Measurements from ENCODE around the gene NRROS.

Gene NRROS

DNA sequence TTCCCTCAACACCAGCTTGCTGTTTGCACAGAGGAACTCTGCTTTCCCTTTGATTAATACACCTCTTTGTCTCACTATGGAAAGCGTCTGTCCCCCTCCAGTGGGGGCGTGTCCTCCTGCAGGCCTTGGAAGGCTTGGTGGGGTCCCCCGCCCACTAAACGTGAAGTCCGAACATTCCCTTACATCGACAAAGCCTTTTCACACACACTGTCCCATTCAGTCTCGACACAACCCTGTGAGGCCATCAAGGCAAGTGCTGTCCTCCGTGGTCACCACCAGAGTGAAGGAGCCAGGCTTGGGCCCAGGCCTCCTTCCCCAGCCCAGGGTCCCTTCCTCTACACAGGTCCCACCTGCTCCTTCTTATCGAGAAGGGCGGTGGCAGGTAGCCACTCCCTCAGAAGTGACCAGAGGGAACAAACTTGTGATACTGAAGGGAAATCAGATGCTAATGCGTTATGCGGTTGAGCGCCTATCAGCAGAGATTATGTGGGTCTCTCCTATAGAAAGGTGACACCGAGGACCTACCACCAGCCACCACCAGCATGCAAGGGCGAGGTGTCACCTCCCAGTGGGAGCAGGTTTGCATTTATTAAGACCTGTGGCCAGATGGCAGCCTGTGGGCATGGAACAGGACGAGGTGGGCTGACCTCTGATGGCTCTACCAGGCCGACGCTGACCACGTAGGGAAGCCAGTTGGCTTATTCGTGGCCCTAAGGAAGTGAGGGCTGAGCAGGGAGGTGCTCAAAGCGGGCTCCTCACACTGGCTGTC lies 6.6 kb downstream of the NRROS start:
- no peak for DNase-seq (ENCODE audit: low read depth in 2 of 2, low spot score in 1 of 2)

DNA sequence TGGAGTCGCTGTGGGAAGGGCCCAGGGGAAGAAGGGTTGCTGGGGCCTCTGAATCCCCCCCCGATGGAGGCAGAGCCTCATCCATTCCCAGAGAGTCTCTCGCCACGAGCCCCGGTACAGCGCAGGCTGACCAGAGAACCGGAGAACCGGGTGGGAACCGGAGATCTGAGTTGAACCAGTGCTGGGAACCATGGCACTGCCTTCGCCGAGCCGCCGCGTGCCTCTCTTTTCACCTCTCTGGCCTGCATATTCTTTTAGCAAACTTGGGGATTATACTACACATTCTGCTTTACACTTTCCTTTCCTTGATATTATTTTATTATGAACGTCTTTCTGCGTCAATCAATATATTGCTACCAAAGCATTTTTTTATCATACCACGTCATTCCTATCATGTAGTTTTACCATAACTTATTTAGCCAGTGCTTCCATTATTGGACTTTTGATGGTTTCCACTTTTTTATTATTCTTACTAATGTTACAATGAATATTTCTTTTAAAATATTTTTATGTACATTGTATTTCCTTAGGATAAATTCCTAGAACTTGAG lies 7.2 kb downstream of the NRROS start:
- no peak for DNase-seq (ENCODE audit: low read depth in 2 of 2, low spot score in 1 of 2)

DNA sequence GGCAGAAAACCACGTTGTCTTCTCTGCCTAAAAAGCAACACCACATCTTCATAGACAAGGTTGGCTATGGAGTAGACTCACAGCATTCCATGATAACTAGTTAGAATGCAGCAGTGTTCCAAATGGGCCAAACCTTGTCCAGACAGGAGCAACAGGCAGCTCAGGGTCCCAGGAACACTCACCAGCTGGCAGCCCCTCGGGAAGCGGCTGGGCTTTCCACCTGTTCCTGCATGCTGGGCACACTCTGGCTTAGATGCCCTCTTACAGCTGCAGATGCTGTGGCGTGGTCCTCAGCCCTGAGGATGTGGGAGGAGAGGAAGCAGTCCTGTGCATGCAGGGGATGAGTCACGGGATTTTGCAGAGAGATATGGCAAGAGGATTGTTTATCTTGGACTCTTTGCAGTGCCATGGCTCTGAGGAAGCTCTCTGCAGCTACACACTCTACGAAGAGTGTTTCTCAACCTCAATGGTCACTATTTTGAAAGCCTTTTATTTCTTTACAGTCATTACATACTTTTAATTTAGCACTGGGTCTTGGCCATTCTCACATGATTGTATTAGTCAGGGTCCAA lies 11.3 kb downstream of the NRROS start:
- DNase-seq (ENCODE audit: low read depth in 2 of 2, low spot score in 1 of 2), result no peak

DNA sequence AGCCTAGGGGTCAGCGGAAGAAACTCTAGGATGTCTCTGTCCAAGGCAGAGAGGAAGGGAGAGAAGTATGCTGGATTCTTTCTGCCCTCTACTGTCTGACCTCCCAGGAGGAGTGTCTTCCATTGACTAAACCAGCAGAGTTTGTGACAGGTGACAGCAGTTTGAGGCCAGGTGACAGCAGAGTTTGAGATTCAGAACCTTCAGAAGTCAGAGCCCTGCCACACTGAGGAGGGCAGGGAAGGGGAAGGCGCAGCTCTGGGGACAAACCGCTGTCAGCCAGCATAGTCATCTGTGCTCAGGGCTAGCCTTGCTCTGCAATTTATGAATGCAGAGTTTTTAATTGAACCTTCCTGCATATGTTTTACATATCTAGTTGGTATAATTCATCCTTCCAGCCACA lies 12.3 kb downstream of the NRROS start:
- DNase-seq (ENCODE audit: low read depth in 2 of 2, low spot score in 1 of 2), result no peak

DNA sequence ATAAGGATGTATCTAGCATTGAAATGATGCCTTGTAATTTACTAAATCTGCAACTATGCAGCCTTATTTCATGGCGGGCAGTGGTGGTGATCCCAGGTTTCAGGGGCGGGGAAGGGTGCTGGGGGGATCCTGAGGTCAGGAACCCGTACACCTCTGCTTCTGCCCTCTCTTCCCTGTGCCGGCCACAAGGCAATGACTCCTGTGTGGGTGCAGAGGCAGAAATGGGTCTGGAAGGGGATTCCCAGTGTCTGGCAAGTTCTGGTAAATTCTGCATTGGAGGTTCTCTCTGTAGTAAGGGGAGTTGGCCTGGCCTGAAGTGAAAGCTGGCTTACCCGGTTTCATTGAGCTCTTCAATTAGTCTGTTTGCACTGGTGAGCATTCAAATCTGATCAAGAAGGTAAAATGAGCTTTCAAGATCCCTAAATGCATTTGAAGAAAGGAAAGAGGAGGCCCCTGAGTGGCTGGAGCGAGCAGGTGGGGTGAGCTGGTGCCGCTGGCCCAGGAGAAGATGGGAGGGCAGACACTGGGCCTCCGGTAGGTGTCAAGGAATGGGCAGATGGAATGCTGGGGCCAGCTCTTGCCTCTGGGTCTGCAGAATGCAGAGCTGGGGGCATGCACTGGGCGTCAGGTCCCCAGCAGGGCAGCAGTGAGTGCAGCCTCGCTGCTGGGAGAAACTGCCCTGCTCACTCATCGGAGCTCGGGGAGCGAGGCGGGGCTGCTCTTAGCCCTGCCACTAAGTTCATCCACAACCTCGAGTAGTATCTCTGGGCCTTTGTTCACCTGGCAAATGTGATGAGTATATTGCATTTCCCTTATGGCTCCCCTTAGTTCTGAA lies 13.7 kb downstream of the NRROS start:
- DNase-seq (ENCODE audit: low read depth in 2 of 2, low spot score in 1 of 2), result no peak

DNA sequence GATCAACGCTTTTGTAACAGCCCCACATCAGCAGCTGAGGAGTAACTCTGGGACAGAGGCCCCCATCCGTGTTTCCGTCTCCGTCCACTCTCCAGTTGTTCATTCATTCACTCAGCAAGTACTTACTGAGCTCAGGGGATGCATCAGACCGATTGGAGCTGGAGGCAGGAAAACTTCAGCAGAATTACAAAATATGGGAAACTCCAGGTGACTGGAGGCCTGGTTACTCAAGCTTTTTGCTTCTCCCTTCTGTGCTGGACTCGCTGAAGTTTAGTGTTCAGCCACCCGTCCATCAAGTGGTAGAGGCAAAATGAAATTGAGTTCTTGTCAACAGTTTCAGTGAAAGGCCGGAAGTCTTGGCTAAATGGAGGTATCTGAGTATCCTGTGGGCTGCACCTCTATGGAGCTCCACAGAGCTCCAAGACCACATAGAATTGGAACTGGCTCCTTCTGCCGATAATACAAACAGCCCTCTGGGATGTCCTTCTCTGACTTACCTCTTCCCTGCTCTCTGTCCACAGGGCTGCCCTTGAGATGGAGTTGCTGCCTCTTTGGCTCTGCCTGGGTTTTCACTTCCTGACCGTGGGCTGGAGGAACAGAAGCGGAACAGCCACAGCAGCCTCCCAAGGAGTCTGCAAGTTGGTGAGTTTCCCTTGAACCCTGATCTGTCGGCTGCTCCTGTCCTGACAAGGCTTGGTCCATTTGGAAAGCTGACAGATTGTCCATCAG lies 14.7 kb downstream of the NRROS start:
- DNase-seq (ENCODE audit: low read depth in 2 of 2, low spot score in 1 of 2), result no peak

DNA sequence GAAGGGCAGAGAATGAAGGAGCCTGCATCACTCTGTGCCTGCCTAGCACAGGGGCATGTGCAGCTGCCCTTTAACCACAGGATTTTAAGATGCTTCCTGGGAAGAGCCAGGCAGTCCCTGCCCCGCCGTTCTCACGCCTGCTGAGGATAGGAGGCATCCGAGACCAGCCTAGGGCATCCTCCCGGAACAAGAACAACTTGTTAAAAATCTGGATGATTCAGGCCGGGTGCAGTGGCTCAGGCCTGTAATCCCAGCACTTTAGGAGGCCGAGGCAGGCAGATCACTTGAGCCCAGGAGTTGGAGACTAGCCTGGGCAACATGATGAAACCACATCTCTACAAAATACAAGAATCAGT lies 15.2 kb downstream of the NRROS start:
- DNase-seq (ENCODE audit: low read depth in 2 of 2, low spot score in 1 of 2), result no peak

DNA sequence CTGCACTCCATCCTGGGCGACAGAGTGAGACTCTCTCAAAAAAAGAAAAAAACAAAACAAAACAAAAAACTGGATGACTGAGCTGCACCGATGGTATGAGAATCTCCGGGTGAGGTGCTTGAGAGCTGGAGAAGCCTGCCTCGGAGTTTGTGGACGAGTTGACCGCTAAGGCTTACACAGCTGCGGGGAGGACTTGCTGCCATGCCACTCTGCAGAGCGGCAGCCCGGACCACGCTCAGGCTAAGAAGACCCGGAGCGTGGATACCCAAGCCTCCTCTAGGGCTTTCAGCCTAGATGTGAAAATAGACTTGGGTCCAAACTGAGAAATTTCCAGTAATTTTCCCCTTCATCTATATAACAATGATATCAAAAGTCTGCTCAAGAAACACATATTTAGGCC lies 16.0 kb downstream of the NRROS start:
- DNase-seq (ENCODE audit: low read depth in 2 of 2, low spot score in 1 of 2), result no peak

DNA sequence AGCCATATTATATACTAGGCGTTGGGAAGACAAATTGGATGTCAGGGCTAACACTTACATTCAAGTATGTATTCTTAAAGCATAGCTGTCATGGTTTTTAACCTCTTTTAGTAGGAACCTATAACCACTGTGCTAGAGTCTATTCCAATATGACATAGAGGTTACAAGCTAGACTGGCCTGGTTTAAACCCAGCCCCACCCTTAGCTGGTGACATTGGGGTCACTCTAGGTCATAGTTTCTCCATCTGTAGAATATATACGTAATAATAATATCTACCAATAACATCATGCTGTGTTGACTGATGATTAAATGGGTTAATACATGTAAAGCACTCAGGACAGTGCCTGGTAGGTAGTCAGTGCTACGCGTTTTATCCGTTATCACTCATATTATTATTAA lies 16.7 kb downstream of the NRROS start:
- no peak for DNase-seq (ENCODE audit: low read depth in 2 of 2, low spot score in 1 of 2)

DNA sequence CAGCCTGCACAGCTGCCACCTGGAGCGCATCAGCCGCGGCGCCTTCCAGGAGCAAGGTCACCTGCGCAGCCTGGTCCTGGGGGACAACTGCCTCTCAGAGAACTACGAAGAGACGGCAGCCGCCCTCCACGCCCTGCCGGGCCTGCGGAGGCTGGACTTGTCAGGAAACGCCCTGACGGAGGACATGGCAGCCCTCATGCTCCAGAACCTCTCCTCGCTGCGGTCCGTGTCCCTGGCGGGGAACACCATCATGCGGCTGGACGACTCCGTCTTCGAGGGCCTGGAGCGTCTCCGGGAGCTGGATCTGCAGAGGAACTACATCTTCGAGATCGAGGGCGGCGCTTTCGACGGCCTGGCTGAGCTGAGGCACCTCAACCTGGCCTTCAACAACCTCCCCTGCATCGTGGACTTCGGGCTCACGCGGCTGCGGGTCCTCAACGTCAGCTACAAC lies 20.4 kb downstream of the NRROS start:
- DNase-seq (ENCODE audit: low read depth in 2 of 2, low spot score in 1 of 2), result no peak

DNA sequence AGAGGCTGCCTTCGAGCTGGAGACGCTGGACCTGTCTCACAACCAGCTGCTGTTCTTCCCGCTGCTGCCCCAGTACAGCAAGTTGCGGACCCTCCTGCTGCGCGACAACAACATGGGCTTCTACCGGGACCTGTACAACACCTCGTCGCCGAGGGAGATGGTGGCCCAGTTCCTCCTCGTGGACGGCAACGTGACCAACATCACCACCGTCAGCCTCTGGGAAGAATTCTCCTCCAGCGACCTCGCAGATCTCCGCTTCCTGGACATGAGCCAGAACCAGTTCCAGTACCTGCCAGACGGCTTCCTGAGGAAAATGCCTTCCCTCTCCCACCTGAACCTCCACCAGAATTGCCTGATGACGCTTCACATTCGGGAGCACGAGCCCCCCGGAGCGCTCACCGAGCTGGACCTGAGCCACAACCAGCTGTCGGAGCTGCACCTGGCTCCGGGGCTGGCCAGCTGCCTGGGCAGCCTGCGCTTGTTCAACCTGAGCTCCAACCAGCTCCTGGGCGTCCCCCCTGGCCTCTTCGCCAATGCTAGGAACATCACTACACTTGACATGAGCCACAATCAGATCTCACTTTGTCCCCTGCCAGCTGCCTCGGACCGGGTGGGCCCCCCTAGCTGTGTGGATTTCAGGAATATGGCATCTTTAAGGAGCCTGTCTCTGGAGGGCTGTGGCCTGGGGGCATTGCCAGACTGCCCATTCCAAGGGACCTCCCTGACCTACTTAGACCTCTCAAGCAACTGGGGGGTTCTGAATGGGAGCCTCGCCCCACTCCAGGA lies 21.1 kb downstream of the NRROS start:
- DNase-seq (ENCODE audit: low read depth in 2 of 2, low spot score in 1 of 2), result no peak

DNA sequence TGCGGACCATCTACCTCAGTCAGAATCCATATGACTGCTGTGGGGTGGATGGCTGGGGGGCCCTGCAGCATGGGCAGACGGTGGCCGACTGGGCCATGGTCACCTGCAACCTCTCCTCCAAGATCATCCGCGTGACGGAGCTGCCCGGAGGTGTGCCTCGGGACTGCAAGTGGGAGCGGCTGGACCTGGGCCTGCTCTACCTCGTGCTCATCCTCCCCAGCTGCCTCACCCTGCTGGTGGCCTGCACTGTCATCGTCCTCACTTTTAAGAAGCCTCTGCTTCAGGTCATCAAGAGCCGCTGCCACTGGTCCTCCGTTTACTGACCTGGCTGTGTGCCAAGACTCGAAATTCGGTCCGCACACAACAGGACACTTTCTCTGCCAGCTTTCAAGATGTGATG lies 21.9 kb downstream of the NRROS start:
- DNase-seq (ENCODE audit: low read depth in 2 of 2, low spot score in 1 of 2), result no peak

DNA sequence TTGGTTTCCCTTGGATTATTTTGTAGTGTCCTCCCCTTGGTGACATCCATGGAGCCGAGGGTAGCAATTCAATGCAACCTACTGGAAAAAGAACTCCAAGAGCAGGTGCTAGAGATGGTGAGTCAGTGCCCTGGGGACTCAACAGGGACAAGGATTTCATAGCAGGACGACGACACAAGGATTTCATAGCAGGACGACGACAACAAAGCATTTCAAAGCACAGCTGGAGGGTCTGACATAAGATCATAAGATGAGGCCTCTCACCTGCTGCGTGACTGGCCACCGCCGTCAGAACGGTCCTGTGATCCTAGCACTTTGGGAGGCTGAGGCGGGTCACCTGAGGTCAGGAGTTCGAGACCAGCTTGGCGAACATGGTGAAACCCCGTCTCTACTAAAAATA lies 22.5 kb downstream of the NRROS start:
- no peak for DNase-seq (ENCODE audit: low read depth in 2 of 2, low spot score in 1 of 2)

DNA sequence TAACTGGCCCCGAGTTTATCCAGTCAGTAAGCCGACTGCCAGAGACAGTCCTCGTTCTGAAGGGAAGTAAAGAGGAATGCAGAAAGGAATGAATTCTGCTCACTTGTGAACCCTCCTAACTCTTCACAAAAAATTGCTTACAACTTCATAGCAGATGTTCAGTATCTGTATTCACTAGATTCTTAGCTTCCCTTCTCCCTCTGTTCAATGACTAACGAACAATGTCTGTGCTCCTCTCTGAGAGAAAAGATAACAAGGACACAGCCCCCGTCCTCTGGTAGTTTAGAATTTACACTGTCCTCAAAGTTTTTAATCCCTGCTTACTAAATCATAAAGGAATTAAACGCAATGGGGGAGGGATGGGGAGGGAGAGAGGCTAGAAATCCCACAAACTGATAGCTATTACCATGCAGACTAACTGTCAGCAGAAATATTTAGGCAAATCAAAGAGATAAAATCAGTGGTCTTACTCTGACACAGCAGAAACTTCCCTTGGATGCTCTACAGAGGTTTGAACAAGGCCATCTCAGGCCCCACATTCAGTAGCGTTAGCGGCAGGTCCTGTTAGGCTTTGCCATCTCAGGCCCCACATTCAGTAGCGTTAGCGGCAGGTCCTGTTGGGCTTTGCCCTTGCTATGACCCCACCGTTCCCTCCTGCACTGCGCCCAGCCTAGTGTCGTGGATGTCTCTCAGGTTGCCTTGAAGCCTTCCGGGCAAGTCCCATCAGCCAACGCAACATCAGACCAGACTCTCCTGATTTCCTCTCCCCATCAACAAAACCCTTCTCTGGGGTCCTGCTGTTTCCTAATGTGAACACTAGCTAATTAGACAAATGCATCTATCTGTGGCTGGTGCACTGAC lies 23.4 kb downstream of the NRROS start:
- no peak for DNase-seq (ENCODE audit: low read depth in 2 of 2, low spot score in 1 of 2)

DNA sequence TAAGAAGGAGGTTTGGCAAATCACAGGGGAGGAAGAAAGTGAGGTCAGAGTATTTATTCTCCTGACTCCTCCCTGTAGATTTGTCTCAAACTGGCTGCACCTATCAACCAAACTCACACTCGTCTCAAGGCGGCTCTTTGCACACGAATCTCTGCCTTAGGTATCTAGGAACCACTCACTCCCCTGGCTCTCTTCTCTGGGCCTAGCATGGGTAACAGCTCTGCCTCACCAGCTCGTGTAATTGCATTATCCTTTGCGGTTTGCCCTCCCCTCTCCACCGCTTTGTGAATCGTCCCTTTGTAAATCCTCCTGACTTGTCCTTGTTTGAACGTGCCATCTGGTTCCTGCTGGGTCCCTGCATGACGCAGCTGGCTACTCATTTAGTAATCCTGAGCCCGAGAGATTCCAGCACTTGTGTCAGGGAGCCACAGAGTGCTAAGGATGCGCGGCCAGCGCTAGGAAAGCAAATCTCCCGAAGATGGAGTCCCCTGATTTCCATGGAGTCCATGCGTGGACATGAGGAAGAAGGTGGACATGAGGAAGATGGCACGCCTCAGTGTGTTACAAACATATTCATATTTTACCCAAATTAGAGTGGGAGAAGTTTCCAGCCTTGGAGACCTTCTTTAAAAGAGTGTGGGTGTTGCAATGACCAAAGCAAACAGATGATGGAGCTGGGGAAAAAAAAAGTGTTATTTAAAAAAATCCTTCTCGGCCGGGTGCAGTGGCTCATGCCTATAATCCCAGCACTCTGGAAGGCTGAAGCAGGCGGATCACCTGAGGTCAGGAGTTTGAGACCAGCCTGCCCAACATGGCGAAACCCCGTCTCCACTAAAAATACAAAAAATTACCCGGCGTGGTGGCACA lies 26.7 kb downstream of the NRROS start:
- no peak for DNase-seq (ENCODE audit: low read depth in 2 of 2, low spot score in 1 of 2)

DNA sequence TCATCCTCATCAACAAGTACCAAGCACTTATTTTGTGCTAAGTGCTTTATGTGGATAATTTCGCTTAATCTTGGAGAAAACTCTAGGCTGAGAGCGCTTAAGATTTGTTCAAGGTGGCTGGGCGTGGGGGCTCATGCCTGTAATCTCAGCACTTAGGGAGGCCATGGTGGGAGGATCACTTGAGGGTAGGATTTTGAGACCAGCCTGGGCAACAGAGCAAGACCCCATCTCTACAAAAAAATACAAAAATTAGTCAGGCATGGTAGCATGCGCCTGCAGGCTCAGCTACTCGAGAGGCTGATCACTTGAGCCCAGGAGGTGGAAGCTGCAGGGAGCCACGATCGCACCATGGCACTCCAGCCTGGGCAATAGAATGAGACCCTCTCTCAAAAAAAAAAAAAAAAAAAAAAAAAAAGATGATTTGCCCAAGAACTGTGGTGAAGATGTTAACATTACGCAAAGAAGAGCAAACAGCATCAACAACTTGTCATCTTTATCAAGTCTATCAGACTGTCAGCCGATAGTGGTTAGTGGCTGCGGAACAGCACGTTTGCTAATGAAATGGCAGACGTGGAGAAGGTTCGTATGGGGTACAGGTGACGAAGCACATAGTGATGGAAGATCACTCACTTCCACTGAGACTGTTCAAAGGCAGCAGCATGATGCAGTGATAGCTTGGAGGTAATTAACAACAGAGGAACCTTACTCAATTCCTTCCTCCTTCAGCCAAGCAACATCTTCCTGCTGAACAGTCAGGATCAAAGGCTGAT lies 27.7 kb downstream of the NRROS start:
- no peak for DNase-seq (ENCODE audit: low read depth in 2 of 2, low spot score in 1 of 2)

DNA sequence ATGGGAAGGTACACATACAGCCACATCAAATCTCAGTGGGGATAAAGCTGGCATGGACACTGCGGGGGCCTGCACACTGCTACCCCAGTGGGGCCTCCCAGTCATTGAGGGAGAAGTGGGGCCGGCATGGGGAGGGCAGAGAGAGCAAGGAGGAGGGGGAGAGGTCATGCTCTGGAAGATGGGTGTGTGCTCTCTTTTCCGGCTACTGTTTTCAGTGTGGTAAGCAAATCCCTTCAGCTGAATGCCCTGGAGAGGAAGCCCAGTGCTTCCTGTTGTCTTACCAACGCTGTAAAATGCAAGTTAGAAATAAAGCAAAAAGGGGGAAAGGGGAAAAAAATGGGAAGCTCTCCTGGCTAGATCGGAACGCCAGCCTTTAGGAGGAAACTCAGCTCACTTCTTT lies 30.8 kb downstream of the NRROS start:
- no peak for DNase-seq (ENCODE audit: low read depth in 2 of 2, low spot score in 1 of 2)

DNA sequence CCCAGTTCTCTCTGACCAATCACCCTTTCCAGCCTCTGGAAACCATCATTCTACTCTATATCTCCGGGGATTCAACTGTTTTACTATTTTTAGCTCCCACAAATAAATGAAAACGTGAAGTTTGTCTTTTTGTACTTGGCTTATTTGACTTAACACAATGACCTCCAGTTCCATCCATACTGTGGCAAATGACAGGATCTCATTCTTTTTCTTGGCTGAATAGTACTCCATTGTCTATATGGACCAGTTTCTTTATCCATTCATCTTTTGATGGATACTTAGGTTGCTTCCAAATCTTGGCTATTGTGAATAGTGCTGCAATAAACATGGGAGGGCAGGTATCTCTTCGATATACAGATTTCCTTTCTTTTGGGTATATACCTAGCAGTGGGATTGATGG lies 34.1 kb downstream of the NRROS start:
- no peak for DNase-seq (ENCODE audit: low read depth in 2 of 2, low spot score in 1 of 2)

All from stimulated activated CD8-positive, alpha-beta memory T cell treated with anti-CD3 and anti-CD28 coated beads, Interleukin-4, amount 100 ng/mL, for 4 hours (primary cell).